Measurements from ENCODE around the gene IFIT2.
"Not testable (repeated sequence)": the region's sequence is repeated elsewhere in the genome, so short reads cannot be mapped to it uniquely, and the experiment has no call there.

- not testable (repeated sequence) for TF ChIP-seq POLR2A, POLR2AphosphoS5 (IDR thresholded peaks at IDR 0.05; ENCODE audit: low read depth, low read length)
Observed at GRCh38 chr10:89285303-89285702, 16.5 kb upstream of the IFIT2 start.
